ENCODE measurements around the gene CNBD2.
"Not testable (repeated sequence)": the region's sequence is repeated elsewhere in the genome, so short reads cannot be mapped to it uniquely, and the experiment has no call there.

CNBD2 gene

DNA sequence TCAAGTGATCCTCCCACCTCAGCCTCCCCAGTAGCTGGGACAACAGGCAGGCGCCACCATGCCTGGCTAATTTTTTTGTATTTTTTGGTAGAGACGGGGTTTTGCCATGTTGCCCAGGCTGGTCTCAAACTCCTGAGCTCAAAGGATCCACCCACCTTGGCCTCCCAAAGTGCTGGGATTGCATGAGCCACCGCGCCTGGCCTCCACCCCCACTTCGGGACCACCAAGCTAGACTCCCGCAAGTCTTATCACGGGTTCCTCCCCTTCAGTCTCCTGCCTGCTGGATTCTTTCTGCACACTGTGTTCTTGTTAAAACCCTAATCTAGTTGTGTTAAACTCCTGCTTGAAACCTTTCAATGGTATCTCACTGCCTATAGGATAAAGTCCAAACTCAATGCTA is 57.7 kb downstream of the CNBD2 start:
- not testable (repeated sequence) for DNase-seq (ENCODE audit: low read depth)

DNA sequence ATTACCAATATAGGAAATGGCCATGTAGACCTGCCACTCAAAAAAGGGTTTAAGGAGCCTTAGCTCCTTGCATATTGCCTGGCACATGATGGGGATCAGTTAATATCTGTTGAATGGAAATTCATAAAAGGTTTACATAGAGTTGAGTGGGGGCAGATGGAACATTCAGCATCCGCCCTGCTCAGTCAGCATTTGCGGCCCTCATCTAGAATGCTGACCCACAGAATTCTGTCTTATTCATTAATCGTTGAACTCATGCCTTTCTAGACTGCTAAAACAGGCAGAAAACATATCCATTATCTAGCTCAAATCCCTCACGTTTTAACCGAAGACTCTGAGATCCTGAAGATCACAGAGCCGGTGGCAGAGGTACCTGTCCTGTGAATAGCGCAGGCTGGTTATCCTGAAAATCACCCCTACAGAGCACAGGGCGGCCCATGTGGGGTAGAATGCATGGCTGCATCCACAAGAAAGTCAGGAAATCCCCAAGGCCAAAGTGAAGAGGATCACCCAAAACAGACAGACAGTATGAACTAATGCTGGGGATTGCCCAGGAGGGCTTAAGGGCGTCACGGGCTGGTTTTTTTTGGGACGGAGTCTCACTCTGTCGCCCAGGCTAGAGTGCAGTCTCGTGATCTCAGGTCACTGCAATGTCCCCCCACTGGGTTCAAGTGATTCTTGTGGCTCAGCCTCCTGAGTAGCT is 59.9 kb downstream of the CNBD2 start:
- no peak for DNase-seq (ENCODE audit: low read depth)

DNA sequence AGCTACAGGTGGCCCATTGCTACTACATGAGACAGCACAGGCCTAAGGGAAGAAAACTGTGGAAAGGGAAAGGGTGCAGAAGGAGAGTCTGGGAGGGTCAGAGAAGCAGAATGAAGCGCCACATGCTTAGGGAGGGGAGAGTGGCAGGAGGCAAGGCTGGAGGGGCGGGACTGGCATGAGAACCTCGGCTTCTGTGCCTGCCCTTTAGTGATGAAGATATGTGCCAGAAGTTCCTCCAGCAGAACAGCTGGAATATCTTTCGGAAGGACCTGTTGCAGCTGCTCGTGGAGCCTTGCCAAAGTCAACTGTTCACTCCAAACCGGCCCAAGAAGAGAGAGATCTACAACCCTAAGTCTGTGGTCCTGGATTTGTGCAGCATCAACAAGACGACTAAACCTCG is 61.8 kb downstream of the CNBD2 start:
- DNase-seq (ENCODE audit: low read depth), result no peak

DNA sequence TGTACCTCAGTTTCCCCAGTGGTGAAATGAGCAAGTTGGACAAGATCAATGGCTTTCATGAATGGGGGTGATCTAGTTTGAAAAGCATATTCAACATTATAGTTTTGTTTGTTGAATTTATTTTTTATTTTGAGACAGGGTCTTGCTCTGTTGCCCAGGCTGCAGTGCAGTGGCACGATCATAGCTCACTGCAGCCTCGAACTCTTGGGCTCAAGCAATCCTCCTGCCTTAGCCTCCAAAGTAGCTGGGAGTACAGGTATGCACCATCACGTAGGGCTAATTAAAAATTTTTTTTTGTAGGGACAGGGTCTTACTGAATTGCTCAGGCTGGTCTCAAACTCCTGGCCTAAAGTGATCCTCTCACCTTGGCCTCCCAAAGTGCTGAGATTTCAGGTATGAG is 63.4 kb downstream of the CNBD2 start:
- no peak for DNase-seq (ENCODE audit: low read depth)

DNA sequence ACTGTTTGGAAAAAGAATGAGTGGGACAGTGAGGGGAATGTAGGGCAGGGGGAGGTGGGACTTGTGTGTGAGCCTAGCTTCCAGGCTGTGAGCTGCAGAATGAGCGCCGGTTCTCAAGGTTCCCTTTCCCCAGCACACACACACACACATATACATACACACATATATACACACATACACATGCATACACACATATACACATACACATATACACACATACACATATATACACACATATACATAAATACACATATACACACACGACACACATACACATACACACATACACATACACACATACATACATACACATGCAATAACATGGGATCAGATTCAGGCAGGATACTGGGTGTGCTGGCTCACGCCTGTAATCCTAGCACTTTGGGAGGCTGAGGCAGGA is 66.5 kb downstream of the CNBD2 start:
- DNase-seq (ENCODE audit: low read depth), result no peak

DNA sequence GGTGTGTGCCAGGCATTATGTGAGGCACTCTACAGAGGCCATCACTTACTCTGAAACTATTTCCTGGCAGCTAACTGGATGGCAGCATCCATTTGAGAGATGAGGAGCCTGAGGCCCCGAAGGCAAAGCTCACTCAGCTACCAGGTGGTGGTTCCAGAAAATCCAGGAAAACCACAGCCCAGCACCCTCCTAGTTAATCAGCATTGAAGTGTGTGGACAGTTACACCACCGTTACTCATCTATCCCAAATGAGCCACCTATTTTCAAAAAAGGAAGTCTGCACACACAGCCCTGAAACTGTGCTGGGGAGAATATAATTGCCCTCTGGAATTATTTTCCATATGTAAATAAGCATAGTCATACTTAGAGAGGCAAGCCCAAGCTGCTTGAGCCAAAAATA is 67.4 kb downstream of the CNBD2 start:
- no peak for DNase-seq (ENCODE audit: low read depth)

DNA sequence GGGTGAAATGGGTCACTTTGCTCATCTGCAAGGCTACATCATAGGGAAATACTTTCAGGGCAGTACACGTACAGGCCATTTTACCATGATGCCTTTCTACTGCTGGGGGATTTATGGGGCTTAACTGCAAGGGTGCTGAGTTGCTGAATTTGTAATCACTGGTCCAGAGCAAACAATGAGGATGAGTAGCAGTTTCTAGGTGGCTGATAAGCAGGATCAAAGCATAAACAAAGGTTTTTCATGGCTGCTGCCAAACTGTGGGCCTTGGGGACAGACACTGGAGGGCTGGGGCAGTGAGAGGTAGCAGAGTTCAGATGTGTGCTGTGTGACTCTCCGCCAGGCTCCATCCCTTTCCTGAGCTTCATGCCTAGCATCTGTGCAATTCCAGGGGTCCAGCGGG is 68.3 kb downstream of the CNBD2 start:
- DNase-seq (ENCODE audit: low read depth), result no peak

DNA sequence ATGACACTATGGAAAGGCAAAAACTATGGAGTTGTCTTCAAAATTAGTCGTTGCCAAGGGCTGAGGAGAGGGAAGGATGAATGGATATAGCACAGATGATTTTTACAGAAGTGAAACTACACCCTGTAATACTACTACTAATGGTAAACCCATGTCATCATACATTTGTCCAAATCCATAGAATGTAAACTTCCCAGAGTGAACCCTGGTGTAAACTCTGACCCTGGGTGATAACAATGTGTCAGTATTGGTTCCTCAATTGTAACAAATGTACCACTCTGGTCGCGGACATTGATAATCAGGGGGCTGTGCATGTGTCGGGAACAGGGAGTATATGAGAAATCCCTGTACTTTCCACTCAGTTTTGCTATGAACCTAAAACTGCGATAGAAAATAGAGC is 72.2 kb downstream of the CNBD2 start:
- no peak for DNase-seq (ENCODE audit: low read depth)

DNA sequence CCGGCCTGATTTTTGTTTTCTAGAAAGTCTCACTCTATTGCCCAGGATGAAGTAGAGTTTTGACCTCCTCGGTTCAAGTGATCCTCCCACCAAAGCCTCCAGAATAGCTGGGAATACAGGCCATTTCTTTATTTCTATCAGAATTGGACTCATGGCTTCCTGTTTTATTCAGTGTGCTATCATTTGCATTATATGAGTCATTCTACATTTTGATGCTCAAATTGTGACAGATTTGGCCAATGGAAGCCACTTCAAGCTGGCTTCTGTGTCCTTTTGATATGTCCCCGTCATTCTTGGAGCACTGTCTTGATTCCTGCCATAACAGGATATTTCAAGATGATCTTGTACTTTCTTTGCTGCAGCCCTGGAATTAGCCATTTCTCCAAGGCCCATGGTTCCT is 75.1 kb downstream of the CNBD2 start:
- DNase-seq (ENCODE audit: low read depth), result no peak

DNA sequence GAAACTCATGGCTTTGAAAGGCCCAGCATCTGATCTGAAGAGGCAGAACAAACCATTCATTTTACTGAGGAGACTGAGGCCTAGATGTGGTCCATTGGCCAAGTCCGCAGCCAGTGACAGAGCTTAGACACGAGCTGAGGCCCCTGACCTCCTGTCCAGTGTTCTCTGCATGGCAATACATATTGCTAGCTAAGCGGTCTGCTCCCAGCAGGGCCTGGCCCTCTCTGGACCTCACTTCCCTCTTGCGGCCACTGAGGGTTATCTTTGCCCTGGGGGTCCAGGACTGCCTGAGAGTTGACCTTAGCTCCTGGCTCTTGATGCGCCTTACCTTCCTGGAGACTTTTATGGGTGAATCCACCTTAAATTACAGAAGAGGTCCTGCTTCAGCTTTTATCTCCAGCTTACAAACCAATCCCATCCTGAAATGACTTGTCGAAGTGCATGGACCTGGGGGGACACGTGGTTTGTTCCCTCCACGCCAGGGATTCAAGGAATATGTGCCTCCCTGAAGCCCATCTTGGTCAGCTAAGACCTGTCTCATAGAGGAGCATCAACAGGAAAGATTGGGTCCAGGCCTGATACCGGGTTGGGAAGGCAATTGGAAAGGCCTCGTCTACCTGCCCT is 75.6 kb downstream of the CNBD2 start:
- DNase-seq (ENCODE audit: low read depth), result no peak

DNA sequence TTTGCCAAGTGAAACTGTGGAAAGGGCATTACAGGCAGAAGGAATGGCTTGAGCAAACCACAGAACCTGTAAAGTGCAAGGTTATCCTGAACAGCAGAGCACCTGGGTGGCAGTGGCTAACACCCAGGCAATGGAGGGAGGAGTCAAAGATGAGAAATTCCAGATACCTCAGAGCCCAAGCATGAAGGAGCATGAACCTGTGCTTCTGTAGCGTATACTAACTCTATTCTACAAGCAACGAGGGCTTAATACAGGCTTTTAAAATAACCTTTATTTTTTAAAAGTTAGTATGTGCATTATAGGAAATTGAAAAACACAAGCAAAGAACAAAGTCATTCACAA is 77.0 kb downstream of the CNBD2 start:
- DNase-seq (ENCODE audit: low read depth), result no peak

DNA sequence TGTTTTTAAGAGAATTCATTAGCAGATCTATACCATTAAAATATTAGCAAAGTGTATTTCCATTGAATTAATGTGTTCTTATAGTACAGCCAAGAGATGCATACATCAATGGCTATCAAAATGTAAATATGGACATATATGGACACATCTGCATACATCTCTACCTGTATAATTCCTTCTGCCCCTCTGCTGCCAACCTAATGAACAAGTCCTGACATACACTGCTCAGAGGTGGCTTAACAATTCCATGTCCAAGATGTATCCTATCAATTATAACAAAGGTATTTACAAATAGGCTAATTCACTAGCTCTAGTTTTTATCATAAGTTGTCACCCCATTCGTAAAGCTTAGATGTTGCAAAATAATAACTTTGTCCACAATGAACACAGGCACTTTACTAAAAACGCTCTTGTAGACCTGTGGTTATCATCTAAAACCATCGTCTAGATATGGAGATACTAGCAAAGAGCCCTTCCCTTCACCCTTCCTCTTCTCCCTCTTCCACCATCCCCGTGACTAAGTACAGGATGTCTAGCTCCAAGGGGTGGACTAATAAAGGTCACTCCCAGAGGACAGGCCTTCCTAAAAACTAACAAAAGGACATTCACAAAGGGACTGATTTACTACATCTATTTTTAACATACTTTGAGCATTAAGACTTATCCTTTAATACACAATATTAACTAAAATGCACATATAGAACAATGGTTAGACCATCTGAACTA is 77.8 kb downstream of the CNBD2 start:
- DNase-seq (ENCODE audit: low read depth), result not testable (repeated sequence)

DNA sequence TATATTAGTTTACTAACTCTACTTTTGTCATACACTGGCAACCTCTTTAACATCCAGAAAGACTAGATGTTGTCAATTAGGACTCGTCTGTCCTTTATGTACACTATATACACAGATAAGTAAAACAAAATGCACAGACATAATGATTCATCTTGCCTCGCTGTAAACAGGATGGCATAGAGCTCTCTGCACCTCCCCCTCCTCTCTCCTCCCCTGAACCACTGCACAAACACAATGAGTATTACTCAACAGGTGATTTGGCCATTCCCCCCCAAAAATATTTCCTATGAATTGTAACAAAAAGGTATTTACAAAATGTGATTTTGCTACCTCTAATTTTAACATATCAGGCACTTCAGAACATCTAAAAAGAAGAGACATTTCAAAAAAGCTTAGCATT is 81.0 kb downstream of the CNBD2 start:
- DNase-seq (ENCODE audit: low read depth), result not testable (repeated sequence)

DNA sequence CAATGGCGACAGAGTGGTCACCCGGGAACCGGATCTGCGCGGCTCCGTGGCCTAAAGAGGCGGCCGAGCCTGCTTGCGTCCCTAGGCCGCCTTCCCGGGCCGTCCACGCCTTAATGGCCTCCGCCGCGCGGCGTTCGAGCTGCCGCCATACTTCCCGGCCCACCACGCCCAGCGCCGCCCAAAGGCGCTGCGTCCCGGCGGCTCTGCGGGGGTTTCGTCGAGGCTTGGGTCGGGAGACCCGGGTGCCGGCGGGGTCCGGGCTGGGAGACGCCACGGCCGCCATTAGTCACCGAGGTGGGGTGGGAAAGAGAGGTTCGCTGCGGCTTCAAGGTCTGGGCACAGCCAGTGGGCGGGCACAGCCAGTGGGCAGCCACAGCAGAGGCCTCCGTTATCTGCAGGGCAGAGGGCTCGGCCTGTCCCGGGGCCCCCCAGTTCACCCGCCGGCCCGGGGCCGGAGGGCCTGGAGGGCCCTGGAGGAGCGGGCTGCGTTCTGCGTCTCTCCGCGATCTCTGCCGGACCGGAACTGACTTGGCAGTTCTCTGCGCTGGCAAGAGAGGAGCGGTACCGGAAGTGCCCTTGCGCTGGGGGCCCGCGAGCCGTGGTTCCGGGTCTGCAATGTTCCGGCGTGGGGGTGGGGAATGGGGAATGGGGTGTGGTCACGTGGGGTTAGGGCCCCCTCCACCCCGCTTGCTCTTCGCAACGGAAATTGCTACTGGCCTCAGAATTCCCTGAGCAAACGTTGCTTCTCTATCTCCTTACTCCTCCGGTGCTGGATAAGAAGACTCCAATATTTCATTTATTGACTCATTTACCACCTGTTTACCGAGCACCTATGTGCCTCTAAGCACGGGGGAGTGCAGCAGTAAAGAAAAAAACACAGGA is 82.3 kb downstream of the CNBD2 start:
- peak; percentile 85 for DNase-seq (ENCODE audit: low read depth)

DNA sequence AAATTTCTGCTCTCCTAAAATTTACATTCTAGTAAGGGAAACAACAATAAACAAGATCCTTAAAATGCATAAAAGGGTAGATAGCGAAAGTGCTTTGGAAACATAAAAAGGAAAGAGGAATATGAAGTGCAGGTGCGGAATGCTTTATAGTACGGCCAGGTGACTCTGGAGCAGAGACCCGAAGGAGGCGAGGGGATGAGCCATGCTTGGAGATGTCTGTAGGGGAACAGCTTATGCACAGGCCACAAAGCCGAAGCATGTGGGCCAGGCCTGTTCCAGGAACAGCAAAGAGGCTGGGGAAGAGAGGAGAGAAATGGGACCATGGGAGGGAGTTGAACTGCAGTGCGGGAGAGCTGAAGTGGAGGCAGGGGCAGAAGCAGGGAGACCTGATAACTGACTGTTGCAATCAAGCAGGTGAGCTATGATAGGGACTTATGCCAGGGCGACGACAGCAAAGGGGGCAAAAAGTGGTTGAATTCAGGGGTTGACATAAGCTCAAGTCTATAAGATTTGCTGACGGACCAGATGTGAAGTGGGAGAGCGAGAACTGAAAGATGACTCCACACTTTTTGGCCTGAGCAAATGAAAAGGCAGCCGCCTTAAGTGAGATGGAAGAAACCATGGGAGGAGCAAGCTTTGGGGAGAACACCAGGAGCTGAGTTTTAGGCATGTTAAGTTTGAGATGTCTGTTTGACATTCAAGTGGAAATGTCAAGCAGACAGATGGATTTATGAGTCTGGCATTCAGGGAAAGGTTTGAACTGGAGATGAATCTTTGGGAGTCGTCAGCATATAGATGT is 83.1 kb downstream of the CNBD2 start:
- no peak for DNase-seq (ENCODE audit: low read depth)

DNA sequence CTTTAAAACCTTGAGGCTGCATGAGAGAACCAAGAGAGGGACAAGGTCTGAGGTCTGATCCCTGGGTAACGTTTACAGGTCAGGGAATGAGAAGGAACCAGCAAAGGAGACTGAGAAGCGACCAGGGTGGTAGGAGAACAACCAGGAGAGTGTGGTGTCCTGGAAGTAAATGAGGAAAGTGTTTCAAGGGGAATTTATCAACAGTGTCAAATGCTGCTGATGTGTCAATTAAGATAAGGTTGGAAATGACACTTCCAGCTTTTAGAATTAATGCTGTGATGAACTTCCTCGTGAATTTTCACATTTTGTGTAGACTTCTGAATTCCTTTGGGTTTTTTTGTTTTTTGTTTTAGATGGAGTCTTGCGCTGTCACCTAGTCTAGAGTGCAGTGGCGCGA is 83.7 kb downstream of the CNBD2 start:
- DNase-seq (ENCODE audit: low read depth), result no peak

DNA sequence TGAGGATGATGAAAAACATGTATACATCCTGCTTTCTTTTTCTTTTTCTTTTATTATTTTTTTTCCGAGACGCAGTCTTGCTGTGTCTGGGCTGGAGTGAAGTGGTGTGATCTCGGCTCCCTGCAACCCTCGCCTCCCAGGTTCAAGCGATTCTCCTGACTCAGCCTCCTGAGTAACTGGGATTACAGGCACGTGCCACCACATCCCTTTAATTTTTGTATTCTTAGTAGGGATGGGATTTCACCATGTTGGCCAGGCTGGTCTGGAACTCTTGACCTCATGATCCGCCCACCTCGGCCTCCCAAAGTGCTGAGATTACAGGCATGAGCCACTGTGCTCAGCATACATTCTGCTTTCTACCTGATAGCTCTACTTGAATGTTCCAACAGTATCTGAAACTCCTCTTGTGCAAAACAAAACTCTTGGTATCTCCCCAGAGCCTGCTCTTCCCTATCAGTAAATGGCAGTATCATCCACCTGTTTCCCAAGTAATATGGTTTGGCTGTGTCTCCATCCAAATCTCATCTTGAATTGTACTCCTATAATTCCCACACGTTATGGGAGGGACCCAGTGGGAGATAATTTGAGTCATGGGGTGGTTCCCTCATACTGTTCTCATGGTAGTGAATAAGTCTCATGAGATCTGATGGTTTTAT is 85.6 kb downstream of the CNBD2 start:
- not testable (repeated sequence) for DNase-seq (ENCODE audit: low read depth)

DNA sequence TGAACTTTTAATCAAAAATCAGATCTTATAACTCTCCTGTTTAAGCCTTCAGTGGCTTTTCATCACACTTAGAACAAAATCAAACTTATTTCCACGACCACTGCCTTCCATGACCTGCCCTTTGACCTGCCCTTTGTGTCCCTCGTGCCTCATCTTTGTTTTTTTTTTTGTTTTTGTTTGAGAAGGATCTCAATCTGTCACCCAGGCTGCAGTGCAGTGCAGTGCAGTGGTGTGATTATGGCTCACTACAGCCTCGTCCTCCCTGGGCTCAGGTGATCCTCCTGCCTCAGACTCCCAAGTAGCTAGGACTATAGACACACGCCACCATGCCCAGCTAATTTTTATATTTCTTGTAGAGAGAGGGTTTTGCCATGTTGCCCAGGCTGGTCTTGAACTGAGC is 86.8 kb downstream of the CNBD2 start:
- no peak for DNase-seq (ENCODE audit: low read depth)

DNA sequence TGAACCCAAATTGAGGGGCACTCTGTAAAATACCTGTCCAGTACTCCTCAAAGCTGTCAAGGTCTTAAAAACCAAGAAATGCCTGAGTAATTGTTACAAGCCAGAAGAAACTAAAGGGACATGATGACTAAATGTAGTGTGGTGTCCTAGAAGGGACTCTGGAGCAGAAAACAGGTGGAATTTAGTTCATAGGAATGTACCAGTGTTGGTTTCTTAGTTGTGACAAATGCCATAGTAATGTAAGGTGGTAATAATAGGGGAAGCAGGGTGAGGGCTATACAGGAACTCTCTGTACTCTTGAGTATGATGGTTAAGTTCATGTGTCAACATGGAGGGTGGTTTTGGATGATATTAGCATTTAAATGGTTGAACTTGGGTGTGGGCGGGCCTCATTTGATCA is 92.3 kb downstream of the CNBD2 start:
- no peak for DNase-seq (ENCODE audit: low read depth)

DNA sequence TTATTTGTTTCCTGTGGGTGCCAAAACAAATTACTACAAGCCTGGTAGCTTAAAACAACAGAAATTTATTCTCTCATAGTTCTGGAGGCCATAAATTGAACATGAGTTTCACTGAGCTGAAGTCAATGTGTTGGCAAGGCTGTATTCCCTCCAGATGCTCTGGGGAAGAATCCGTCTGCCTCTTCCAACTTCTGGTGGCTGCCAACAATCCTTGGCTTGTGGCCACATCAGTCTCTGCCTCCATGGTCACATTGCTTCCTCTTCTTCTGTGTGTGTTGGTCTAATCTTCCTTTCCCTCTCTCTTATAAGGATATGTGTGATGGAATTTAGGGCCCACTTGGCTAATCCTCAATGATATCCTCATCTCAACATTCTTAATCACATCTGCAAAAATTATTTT is 93.4 kb downstream of the CNBD2 start:
- DNase-seq (ENCODE audit: low read depth), result no peak

DNA sequence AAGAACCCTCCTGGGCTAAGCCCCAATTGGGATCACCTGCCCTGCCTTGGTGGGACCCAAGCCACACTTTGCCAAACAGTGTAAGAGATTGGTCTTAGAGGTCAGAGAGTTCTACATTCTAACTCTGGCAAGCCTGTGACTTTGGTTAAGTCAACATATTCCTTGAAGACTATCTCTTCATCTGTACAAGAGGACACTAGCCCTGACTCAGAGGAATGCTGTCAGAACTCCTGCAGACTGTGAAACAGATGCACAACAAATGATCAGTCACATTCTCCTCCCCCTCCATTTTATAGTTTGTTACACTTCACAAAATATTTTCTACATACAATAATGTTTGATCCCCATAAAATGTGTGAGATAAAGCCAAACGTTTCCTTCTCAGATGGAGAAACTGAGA is 94.4 kb downstream of the CNBD2 start:
- DNase-seq (ENCODE audit: low read depth), result no peak

Data from activated gamma-delta T cell treated with anti-CD3 and anti-CD28 coated beads, Interleukin-2, amount 50 U/mL, for 16 hours (primary cell).